ENCODE measurements around the gene CDC42BPA.
"Not testable (repeated sequence)": the region's sequence is repeated elsewhere in the genome, so short reads cannot be mapped to it uniquely, and the experiment has no call there.

CDC42BPA gene

GRCh38 chr1:227305894-227306626, 12.2 kb downstream of the CDC42BPA start:
- DNase-seq, result no peak

GRCh38 chr1:227304665-227305064, 13.6 kb downstream of the CDC42BPA start:
- no peak for DNase-seq

GRCh38 chr1:227303662-227304061, 14.6 kb downstream of the CDC42BPA start:
- DNase-seq, result no peak

GRCh38 chr1:227300682-227301081, 17.6 kb downstream of the CDC42BPA start:
- DNase-seq, result no peak

- no peak for DNase-seq
Observed at GRCh38 chr1:227299688-227300087, 18.6 kb downstream of the CDC42BPA start.

GRCh38 chr1:227299241-227299627, 19.1 kb downstream of the CDC42BPA start:
- DNase-seq, result no peak

GRCh38 chr1:227298512-227299240, 19.6 kb downstream of the CDC42BPA start:
- no peak for DNase-seq

- DNase-seq, result no peak
Observed at GRCh38 chr1:227297073-227297793, 21.1 kb downstream of the CDC42BPA start.

- no peak for DNase-seq
Observed at GRCh38 chr1:227295609-227296008, 22.7 kb downstream of the CDC42BPA start.

GRCh38 chr1:227285745-227286144, 32.5 kb downstream of the CDC42BPA start:
- no peak for DNase-seq

- DNase-seq, result no peak
Observed at GRCh38 chr1:227281371-227281770, 36.9 kb downstream of the CDC42BPA start.

- no peak for DNase-seq
Observed at GRCh38 chr1:227280836-227281235, 37.5 kb downstream of the CDC42BPA start.

GRCh38 chr1:227276156-227276693, 42.1 kb downstream of the CDC42BPA start:
- DNase-seq, result not testable (repeated sequence)

- no peak for DNase-seq
Observed at GRCh38 chr1:227273557-227273956, 44.7 kb downstream of the CDC42BPA start.

- no peak for DNase-seq
Observed at GRCh38 chr1:227272428-227272827, 45.9 kb downstream of the CDC42BPA start.

GRCh38 chr1:227270554-227270953, 47.7 kb downstream of the CDC42BPA start:
- no peak for DNase-seq

- DNase-seq, result no peak
Observed at GRCh38 chr1:227268943-227269342, 49.3 kb downstream of the CDC42BPA start.

GRCh38 chr1:227265891-227266290, 52.4 kb downstream of the CDC42BPA start:
- no peak for DNase-seq

GRCh38 chr1:227263869-227264268, 54.4 kb downstream of the CDC42BPA start:
- DNase-seq, result no peak

GRCh38 chr1:227261501-227261900, 56.8 kb downstream of the CDC42BPA start:
- no peak for DNase-seq

GRCh38 chr1:227260433-227260832, 57.9 kb downstream of the CDC42BPA start:
- DNase-seq, result no peak

GRCh38 chr1:227257964-227258363, 60.3 kb downstream of the CDC42BPA start:
- DNase-seq, result no peak

GRCh38 chr1:227255086-227255732, 63.1 kb downstream of the CDC42BPA start:
- no peak for DNase-seq
